ENCODE data around the gene CCL27. TPM values are rescaled to one million over a fixed set of nuclear protein-coding genes. Genes with fewer than 3 reads are reported as not detected.
A peak's percentile ranks its signal among the peaks of the same experiment; 100 is the strongest.

CCL27 gene
- polyA plus RNA-seq, 2 of the 4 experiments (the other 2 are of a cell fraction), result 0.22 to 0.27 TPM

- POLR2A ChIA-PET, result interaction anchor here (0.5 to 1.5 kb wide), 2 partner anchors 37 to 370 kb away, joined by 3 to 4 read pairs; partner anchors contain the start of gene VCP
- Histone ChIP-seq H3K4me1 (no peaks in the 10 kb centered on the region), H3K4me3 (peak overlapping the region; percentile 57), H3K27ac (peak overlapping the region; percentile 51 to 87), H3K4me2 (peak overlapping the region; percentile 93), H3K9me3 (no peaks in the 10 kb centered on the region)
- FAIRE-seq (peak; percentile 65), DNase-seq (ENCODE audit: low read depth in 1 of 2, low spot score in 1 of 2) (peak; percentile 78 to 90), ATAC-seq (peak; percentile 90 to 93)
- TF ChIP-seq RAD21 (conservative IDR thresholded peaks at IDR 0.05 in 1 of 2, IDR thresholded peaks at IDR 0.05 in 1 of 2), result peak; percentile 72 to 73
- no peak for TF ChIP-seq CEBPB (IDR thresholded peaks at IDR 0.05)
- peak; percentile 96 for TF ChIP-seq CTCF (IDR thresholded peaks at IDR 0.05)
- TF ChIP-seq SMC3 (IDR thresholded peaks at IDR 0.05), result peak; percentile 77
- CTCF ChIA-PET, result interaction anchor here (0.6 to 6.9 kb wide), 50 partner anchors 8 to 562 kb away, joined by 3 to 135 read pairs (median 4); partner anchors contain the start of genes CCL19, CCL21, CCL27 and DCTN3
- WGBS (ENCODE audit: missing lambda C conversion rate), result 3% methylated on average over 24 of the region's 30 CpGs
These were observed 39.6 kb upstream of the CCL27 start for GRCh38 chr9:34701769-34702736.

- H3K9me3 ChIP-seq, result no peaks in the 10 kb centered on the region
- ChIA-PET POLR2A (no interaction called here), CTCF (interaction anchor here (0.5 to 6.9 kb wide), 32 partner anchors 9 to 1279 kb away, joined by 3 to 135 read pairs (median 4); partner anchors contain the start of genes CCL19, CCL21, CCL27 and GALT)
- peak overlapping the region; percentile 93 for H3K4me2 ChIP-seq
- TF ChIP-seq RAD21 (conservative IDR thresholded peaks at IDR 0.05 in 1 of 2, IDR thresholded peaks at IDR 0.05 in 1 of 2), result peak; percentile 65 to 73; a peak in 4 of 5 replicates
- TF ChIP-seq CHD2 (IDR thresholded peaks at IDR 0.05; ENCODE audit: low read length, partially characterized antibody), result no peak
- TF ChIP-seq MAX (IDR thresholded peaks at IDR 0.05), result peak; percentile 65
- 0 out of 2 replicates have a peak, but pooled peaks have one; percentile 33 for TF ChIP-seq HMGXB4 (CRISPR knock-in tag; IDR thresholded peaks at IDR 0.05; ENCODE audit: borderline replicate concordance)
- TF ChIP-seq GATA3 (IDR thresholded peaks at IDR 0.05; ENCODE audit: borderline replicate concordance), result no peak
- peak; percentile 93 for TF ChIP-seq CTCF (IDR thresholded peaks at IDR 0.05)
- peak; percentile 46; the same call in 2 of the 3 replicates for TF ChIP-seq SMC3 (IDR thresholded peaks at IDR 0.05)
- ATAC-seq (peak; percentile 94 to 96), FAIRE-seq (no peak), DNase-seq (ENCODE audit: low read depth in 1 of 2, low spot score in 1 of 2) (peak; percentile 77 to 83)
- 26% methylated on average over 22 of the region's 52 CpGs for WGBS (ENCODE audit: missing lambda C conversion rate)
- H3K4me1 ChIP-seq, result no peaks in the 10 kb centered on the region
- H3K27ac ChIP-seq, result peak overlapping the region; percentile 51 to 87
- peak overlapping the region; percentile 57 for H3K4me3 ChIP-seq
These were observed 38.7 kb upstream of the CCL27 start for GRCh38 chr9:34701023-34701768.

- CTCF ChIA-PET, result interaction anchor here (0.7 kb wide), 1 partner anchor 30 kb away, joined by 3 read pairs; no protein-coding TSS in a partner anchor
- DNase-seq (ENCODE audit: low read depth in 1 of 2, low spot score in 1 of 2), result no peak
- no peak for ATAC-seq
These were observed 32.4 kb upstream of the CCL27 start for GRCh38 chr9:34694811-34695210.

More at GRCh38 chr9:34694811-34695210, 32.4 kb upstream of the CCL27 start:
- Histone ChIP-seq H3K4me3 (no peak overlapping the region), H3K4me1 (no peaks in the 10 kb centered on the region), H3K9me3 (no peaks in the 10 kb centered on the region), H3K4me2 (no peak overlapping the region), H3K27ac (no peak overlapping the region)
- POLR2A ChIA-PET, result no interaction called here
- FAIRE-seq, result no peak
- TF ChIP-seq NFE2L2 (conservative IDR thresholded peaks at IDR 0.05; ENCODE audit: low read length) (no peak), HOXA7 (CRISPR knock-in tag; IDR thresholded peaks at IDR 0.05) (no peak), HES2 (IDR thresholded peaks at IDR 0.05) (no peak), NPAS2 (CRISPR knock-in tag; IDR thresholded peaks at IDR 0.05; ENCODE audit: borderline replicate concordance) (no peak), JUN (IDR thresholded peaks at IDR 0.05) (no peak), RAD21 (conservative IDR thresholded peaks at IDR 0.05 in 1 of 2, IDR thresholded peaks at IDR 0.05 in 1 of 2) (no peak), ZNF302 (CRISPR knock-in tag; IDR thresholded peaks at IDR 0.05) (no peak), JUNB (IDR thresholded peaks at IDR 0.05) (no peak)
